Esophagus squamous epithelium (tissue), 4 donors: ENCODE data around the gene ACSF3.

Source experiments
- CTCF ChIP-seq, 6 experiments: fragments of 450-650 bp in 4 of 6; fragments of 200-600 bp in 2 of 6; sonication (generic) in 2 of 6; IDR thresholded peaks; one replicate each; pipeline ENCODE4 v1.5.1; 2016 to 2019; ENCODE audit warnings: antibody characterized with exemption in 6 of 6, mild to moderate bottlenecking in 4 of 6, moderate library complexity in 4 of 6
- POLR2A ChIP-seq, 4 donors: fragments of 450-650 bp; IDR thresholded peaks; one replicate each; pipeline ENCODE4 v1.6.1; 2017; ENCODE audit warnings: antibody characterized with exemption in 4 of 4, mild to moderate bottlenecking in 4 of 4, moderate library complexity in 3 of 4

- TF ChIP-seq CTCF (IDR thresholded peaks at IDR 0.05) (no peak), POLR2A (IDR thresholded peaks at IDR 0.05) (no peak)
Observed at GRCh38 chr16:89051521-89052166, 42.0 kb upstream of the ACSF3 start.
